ENCODE data around the gene GHR. TPM values are rescaled to one million over a fixed set of nuclear protein-coding genes. Genes with fewer than 3 reads are reported as not detected.

Gene GHR
- total RNA-seq, 1 donor, result 4.3 TPM

DNA sequence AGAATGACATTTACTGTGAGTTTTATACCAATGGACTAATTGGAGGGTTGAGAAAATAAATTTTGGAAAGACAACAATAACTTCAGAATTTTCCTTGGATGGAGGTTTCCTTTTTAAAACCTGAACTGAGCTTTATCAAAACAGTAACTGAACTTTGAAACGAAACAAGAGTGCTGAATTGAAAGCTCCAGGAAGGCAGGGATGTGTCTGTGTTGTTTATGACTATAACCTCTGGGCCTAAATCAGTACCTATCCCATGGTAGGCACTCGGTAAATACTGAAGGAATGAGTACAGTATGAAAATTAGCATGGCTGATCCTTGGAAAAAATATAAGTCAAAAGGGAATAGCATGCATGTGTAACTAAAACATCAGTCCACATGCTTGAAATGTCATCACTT is 93.9 kb downstream of the GHR start:
- TF ChIP-seq CTCF (IDR thresholded peaks at IDR 0.05; ENCODE audit: insufficient read depth, low read length), result no peak
- DNase-seq (ENCODE audit: low read depth), result no peak
- no peak overlapping the region for H3K4me3 ChIP-seq (ENCODE audit: low read depth, low read length)

- DNase-seq (ENCODE audit: low read depth), result peak; percentile 57
- H3K4me3 ChIP-seq (ENCODE audit: low read depth, low read length), result no peak overlapping the region
These were observed 95.5 kb downstream of the GHR start for GRCh38 chr5:42518595-42519221.

GRCh38 chr5:42520203-42520602 is 97.0 kb downstream of the GHR start:
- TF ChIP-seq CTCF (IDR thresholded peaks at IDR 0.05; ENCODE audit: insufficient read depth, low read length), result no peak
- no peak overlapping the region for H3K4me3 ChIP-seq (ENCODE audit: low read depth, low read length)
- no peak for DNase-seq (ENCODE audit: low read depth)

More at GRCh38 chr5:42518595-42519221, 95.5 kb downstream of the GHR start:
- TF ChIP-seq CTCF (IDR thresholded peaks at IDR 0.05; ENCODE audit: insufficient read depth, low read length), result no peak

GRCh38 chr5:42520957-42521356 is 97.7 kb downstream of the GHR start:
- DNase-seq (ENCODE audit: low read depth), result no peak
- no peak for TF ChIP-seq CTCF (IDR thresholded peaks at IDR 0.05; ENCODE audit: insufficient read depth, low read length)
- no peak overlapping the region for H3K4me3 ChIP-seq (ENCODE audit: low read depth, low read length)

DNA sequence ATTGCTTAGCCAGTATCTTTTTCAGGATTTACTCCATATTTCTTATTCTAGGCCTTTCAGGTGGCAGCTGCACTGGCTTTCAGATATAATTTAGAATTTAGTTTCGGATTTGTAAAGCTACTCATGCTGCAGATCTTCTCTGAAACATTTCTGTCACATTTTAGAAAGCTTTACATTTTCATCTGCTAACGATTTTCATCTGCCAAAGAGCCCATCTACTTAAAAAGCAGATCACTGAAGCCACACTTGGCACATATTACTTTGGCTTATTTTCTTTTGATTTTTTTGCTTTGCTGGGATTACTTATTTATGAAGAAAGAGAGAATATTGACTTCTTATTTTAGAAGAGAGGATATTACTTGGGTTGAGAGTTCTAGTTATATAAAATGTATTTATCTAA is 98.2 kb downstream of the GHR start:
- no peak for TF ChIP-seq CTCF (IDR thresholded peaks at IDR 0.05; ENCODE audit: insufficient read depth, low read length)

GRCh38 chr5:42522783-42523182 is 99.5 kb downstream of the GHR start:
- no peak for TF ChIP-seq CTCF (IDR thresholded peaks at IDR 0.05; ENCODE audit: insufficient read depth, low read length)
- no peak overlapping the region for H3K4me3 ChIP-seq (ENCODE audit: low read depth, low read length)
- DNase-seq (ENCODE audit: low read depth), result no peak

More for the DNA sequence above, 98.2 kb downstream of the GHR start:
- DNase-seq (ENCODE audit: low read depth), result no peak
- no peak overlapping the region for H3K4me3 ChIP-seq (ENCODE audit: low read depth, low read length)

GRCh38 chr5:42526179-42526578 is 102.9 kb downstream of the GHR start:
- DNase-seq (ENCODE audit: low read depth), result no peak
- no peak for TF ChIP-seq CTCF (IDR thresholded peaks at IDR 0.05; ENCODE audit: insufficient read depth, low read length)
- no peak overlapping the region for H3K4me3 ChIP-seq (ENCODE audit: low read depth, low read length)

Data from fibroblast of the aortic adventitia (primary cell).